HEK293 (cell line): ENCODE measurements around the gene AGR2.

Experiments used
- CTCF ChIA-PET: fragments of 350-600 bp; formaldehyde crosslinking; extraction: SDS; loops from one replicate; lab custom pipeline; 2021; ENCODE audit warnings: antibody characterized with exemption; lab: Yijun Ruan, JAX
- POLR2A ChIA-PET: fragments of 300-600 bp; formaldehyde crosslinking; extraction: SDS; loops from one replicate; lab custom pipeline; 2020; ENCODE audit warnings: antibody characterized with exemption, inconsistent platforms; lab: Yijun Ruan, JAX
- H3K27ac ChIP-seq: fragments of 200-500 bp; sonication (Bioruptor generic); 2 replicates; pipeline ENCODE4 v1.5.1; 2014; ENCODE audit warnings: low read depth, low read length, control low read depth, inconsistent platforms; ENCODE audit errors: extremely low read depth
- H3K36me3 ChIP-seq, 2 experiments: fragments of 200-500 bp in 1 of 2; sonication (Bioruptor generic) in 1 of 2; 1 replicate in 1 of 2; 2 replicates in 1 of 2; pipeline ENCODE4 v1.5.1; 2014 to 2017; ENCODE audit warnings: inconsistent platforms in 2 of 2, low read length in 2 of 2; ENCODE audit not compliant: control insufficient read depth in 2 of 2, insufficient read depth in 1 of 2
- H3K4me1 ChIP-seq: fragments of 200-500 bp; sonication (Bioruptor generic); 2 replicates; pipeline ENCODE4 v1.5.1; 2014; ENCODE audit warnings: mild to moderate bottlenecking, low read length, inconsistent platforms; ENCODE audit not compliant: control insufficient read depth, insufficient read depth
- H3K4me3 ChIP-seq: 2 replicates; pipeline ENCODE4 v1.5.1; 2011; ENCODE audit warnings: low read depth, mild to moderate bottlenecking, control low read depth, low read length, moderate library complexity
- H3K9me3 ChIP-seq: fragments of 200-500 bp; sonication (Bioruptor generic); 2 replicates; pipeline ENCODE4 v1.5.1; 2014; ENCODE audit warnings: low read depth, low read length, inconsistent platforms; ENCODE audit not compliant: control insufficient read depth, insufficient read depth
- GLIS2 ChIP-seq: fragments of 450-650 bp; formaldehyde crosslinking; IDR thresholded peaks from 2 replicates; pipeline ENCODE4 v1.5.1; 2016; ENCODE audit warnings: missing biosample characterization, missing genetic modification characterization
- TCF7L2 ChIP-seq: IDR thresholded peaks from 2 replicates; pipeline ENCODE4 v1.6.1; 2011; ENCODE audit warnings: low read depth, mild to moderate bottlenecking, inconsistent platforms, low read length, moderate library complexity, borderline replicate concordance
- ZNF114 ChIP-seq: fragments of 450-650 bp; formaldehyde crosslinking; IDR thresholded peaks from 2 replicates; pipeline ENCODE4 v1.5.0; 2017; ENCODE audit warnings: missing biosample characterization, missing genetic modification characterization
- ZNF169 ChIP-seq: fragments of 450-650 bp; formaldehyde crosslinking; IDR thresholded peaks from 2 replicates; pipeline ENCODE4 v1.5.1; 2016; ENCODE audit warnings: missing biosample characterization, missing genetic modification characterization
- ZNF791 ChIP-seq: fragments of 450-650 bp; formaldehyde crosslinking; IDR thresholded peaks from 2 replicates; pipeline ENCODE4 v1.5.1; 2016; ENCODE audit warnings: missing biosample characterization, missing genetic modification characterization
- ZSCAN16 ChIP-seq: fragments of 450-650 bp; formaldehyde crosslinking; IDR thresholded peaks from 2 replicates; pipeline ENCODE4 v1.5.1; 2016; ENCODE audit warnings: missing biosample characterization, missing genetic modification characterization
- ZSCAN30 ChIP-seq: fragments of 450-650 bp; IDR thresholded peaks from 2 replicates; pipeline ENCODE4 v1.5.1; 2018; ENCODE audit warnings: missing biosample characterization, mild to moderate bottlenecking, missing genetic modification characterization, moderate library complexity
- TF ChIP-seq, protein P1 (sequence below): fragments of 450-650 bp; formaldehyde crosslinking; IDR thresholded peaks from 2 replicates; pipeline ENCODE4 v1.5.1; 2016; ENCODE audit warnings: missing biosample characterization, missing genetic modification characterization
- TF ChIP-seq, protein P2 (sequence below): fragments of 450-650 bp; formaldehyde crosslinking; IDR thresholded peaks from 2 replicates; pipeline ENCODE4 v1.5.1; 2016; ENCODE audit warnings: missing biosample characterization, missing genetic modification characterization, borderline replicate concordance
- TF ChIP-seq, protein P3 (sequence below): fragments of 450-650 bp; formaldehyde crosslinking; IDR thresholded peaks from 2 replicates; pipeline ENCODE4 v1.5.1; 2017; ENCODE audit warnings: missing biosample characterization, missing genetic modification characterization
- TF ChIP-seq, protein P4 (sequence below): fragments of 450-650 bp; formaldehyde crosslinking; IDR thresholded peaks from 2 replicates; pipeline ENCODE4 v1.5.1; 2016; ENCODE audit warnings: missing biosample characterization, missing genetic modification characterization, borderline replicate concordance
- TF ChIP-seq, protein P5 (sequence below): fragments of 450-650 bp; formaldehyde crosslinking; IDR thresholded peaks from 2 replicates; pipeline ENCODE4 v1.5.1; 2017; ENCODE audit warnings: missing biosample characterization, missing genetic modification characterization
- TF ChIP-seq, protein P6 (sequence below): fragments of 450-650 bp; formaldehyde crosslinking; IDR thresholded peaks from 2 replicates; pipeline ENCODE4 v1.5.1; 2017; ENCODE audit warnings: missing biosample characterization, missing genetic modification characterization
- TF ChIP-seq, protein P7 (sequence below): fragments of 450-650 bp; formaldehyde crosslinking; IDR thresholded peaks from 2 replicates; pipeline ENCODE4 v1.5.1; 2016; ENCODE audit warnings: missing biosample characterization, missing genetic modification characterization
- TF ChIP-seq, protein P8 (sequence below): fragments of 450-650 bp; formaldehyde crosslinking; IDR thresholded peaks from 2 replicates; pipeline ENCODE4 v1.5.1; 2016; ENCODE audit warnings: missing biosample characterization, missing genetic modification characterization
- TF ChIP-seq, protein P9 (sequence below): fragments of 450-650 bp; formaldehyde crosslinking; IDR thresholded peaks from 2 replicates; pipeline ENCODE4 v1.5.1; 2016; ENCODE audit warnings: missing biosample characterization, missing genetic modification characterization, low read depth
- TF ChIP-seq, protein P10 (sequence below): fragments of 450-650 bp; formaldehyde crosslinking; IDR thresholded peaks from 2 replicates; pipeline ENCODE4 v1.5.1; 2016; ENCODE audit warnings: missing biosample characterization, missing genetic modification characterization

The AGR2 gene

DNA sequence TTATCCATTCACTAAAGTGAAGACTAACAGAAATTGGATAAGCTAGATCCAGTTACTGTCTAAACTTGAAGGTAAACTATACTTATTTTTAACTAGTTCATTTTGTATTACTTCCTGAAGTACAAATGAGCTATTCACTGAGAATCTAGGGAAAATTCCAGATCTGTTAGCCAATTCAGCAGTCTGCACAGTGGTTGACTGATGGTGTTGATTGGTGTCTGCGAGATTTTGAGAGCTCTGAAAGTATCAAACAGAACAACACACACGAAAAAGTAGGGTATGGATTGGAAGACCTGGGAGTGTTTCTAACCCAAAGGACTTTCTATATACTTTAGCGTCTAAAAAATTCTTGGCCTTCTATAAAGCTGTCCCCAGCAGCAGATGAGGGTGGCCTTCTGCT is 33.6 kb upstream of the AGR2 start:
- ChIA-PET POLR2A (no interaction called here), CTCF (interaction anchor here (0.6 to 1.8 kb wide), 4 partner anchors 8 to 628 kb away, joined by 3 to 4 read pairs (median 3); no protein-coding TSS in a partner anchor)
- Histone ChIP-seq H3K9me3 (no peaks in the 10 kb centered on the region), H3K4me3 (no peak overlapping the region), H3K27ac (no peak overlapping the region), H3K4me1 (no peaks in the 10 kb centered on the region), H3K36me3 (no peaks in the 10 kb centered on the region)
- TF ChIP-seq, protein P1, sequence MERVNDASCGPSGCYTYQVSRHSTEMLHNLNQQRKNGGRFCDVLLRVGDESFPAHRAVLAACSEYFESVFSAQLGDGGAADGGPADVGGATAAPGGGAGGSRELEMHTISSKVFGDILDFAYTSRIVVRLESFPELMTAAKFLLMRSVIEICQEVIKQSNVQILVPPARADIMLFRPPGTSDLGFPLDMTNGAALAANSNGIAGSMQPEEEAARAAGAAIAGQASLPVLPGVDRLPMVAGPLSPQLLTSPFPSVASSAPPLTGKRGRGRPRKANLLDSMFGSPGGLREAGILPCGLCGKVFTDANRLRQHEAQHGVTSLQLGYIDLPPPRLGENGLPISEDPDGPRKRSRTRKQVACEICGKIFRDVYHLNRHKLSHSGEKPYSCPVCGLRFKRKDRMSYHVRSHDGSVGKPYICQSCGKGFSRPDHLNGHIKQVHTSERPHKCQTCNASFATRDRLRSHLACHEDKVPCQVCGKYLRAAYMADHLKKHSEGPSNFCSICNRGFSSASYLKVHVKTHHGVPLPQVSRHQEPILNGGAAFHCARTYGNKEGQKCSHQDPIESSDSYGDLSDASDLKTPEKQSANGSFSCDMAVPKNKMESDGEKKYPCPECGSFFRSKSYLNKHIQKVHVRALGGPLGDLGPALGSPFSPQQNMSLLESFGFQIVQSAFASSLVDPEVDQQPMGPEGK (tag by site-specific recombination): no peak
- TF ChIP-seq, protein P2, sequence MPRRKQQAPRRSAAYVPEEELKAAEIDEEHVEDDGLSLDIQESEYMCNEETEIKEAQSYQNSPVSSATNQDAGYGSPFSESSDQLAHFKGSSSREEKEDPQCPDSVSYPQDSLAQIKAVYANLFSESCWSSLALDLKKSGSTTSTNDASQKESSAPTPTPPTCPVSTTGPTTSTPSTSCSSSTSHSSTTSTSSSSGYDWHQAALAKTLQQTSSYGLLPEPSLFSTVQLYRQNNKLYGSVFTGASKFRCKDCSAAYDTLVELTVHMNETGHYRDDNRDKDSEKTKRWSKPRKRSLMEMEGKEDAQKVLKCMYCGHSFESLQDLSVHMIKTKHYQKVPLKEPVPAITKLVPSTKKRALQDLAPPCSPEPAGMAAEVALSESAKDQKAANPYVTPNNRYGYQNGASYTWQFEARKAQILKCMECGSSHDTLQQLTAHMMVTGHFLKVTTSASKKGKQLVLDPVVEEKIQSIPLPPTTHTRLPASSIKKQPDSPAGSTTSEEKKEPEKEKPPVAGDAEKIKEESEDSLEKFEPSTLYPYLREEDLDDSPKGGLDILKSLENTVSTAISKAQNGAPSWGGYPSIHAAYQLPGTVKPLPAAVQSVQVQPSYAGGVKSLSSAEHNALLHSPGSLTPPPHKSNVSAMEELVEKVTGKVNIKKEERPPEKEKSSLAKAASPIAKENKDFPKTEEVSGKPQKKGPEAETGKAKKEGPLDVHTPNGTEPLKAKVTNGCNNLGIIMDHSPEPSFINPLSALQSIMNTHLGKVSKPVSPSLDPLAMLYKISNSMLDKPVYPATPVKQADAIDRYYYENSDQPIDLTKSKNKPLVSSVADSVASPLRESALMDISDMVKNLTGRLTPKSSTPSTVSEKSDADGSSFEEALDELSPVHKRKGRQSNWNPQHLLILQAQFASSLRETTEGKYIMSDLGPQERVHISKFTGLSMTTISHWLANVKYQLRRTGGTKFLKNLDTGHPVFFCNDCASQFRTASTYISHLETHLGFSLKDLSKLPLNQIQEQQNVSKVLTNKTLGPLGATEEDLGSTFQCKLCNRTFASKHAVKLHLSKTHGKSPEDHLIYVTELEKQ (tag by site-specific recombination): no peak
- TF ChIP-seq ZSCAN30 (tag by site-specific recombination) (no peak), ZNF791 (tag by site-specific recombination) (no peak), GLIS2 (no peak), ZNF114 (tag by site-specific recombination) (no peak), TCF7L2 (no peak), ZNF169 (tag by site-specific recombination) (no peak), ZSCAN16 (tag by site-specific recombination) (no peak)
- TF ChIP-seq, protein P3, sequence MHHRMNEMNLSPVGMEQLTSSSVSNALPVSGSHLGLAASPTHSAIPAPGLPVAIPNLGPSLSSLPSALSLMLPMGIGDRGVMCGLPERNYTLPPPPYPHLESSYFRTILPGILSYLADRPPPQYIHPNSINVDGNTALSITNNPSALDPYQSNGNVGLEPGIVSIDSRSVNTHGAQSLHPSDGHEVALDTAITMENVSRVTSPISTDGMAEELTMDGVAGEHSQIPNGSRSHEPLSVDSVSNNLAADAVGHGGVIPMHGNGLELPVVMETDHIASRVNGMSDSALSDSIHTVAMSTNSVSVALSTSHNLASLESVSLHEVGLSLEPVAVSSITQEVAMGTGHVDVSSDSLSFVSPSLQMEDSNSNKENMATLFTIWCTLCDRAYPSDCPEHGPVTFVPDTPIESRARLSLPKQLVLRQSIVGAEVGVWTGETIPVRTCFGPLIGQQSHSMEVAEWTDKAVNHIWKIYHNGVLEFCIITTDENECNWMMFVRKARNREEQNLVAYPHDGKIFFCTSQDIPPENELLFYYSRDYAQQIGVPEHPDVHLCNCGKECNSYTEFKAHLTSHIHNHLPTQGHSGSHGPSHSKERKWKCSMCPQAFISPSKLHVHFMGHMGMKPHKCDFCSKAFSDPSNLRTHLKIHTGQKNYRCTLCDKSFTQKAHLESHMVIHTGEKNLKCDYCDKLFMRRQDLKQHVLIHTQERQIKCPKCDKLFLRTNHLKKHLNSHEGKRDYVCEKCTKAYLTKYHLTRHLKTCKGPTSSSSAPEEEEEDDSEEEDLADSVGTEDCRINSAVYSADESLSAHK (tag by site-specific recombination): no peak
- TF ChIP-seq, protein P4, sequence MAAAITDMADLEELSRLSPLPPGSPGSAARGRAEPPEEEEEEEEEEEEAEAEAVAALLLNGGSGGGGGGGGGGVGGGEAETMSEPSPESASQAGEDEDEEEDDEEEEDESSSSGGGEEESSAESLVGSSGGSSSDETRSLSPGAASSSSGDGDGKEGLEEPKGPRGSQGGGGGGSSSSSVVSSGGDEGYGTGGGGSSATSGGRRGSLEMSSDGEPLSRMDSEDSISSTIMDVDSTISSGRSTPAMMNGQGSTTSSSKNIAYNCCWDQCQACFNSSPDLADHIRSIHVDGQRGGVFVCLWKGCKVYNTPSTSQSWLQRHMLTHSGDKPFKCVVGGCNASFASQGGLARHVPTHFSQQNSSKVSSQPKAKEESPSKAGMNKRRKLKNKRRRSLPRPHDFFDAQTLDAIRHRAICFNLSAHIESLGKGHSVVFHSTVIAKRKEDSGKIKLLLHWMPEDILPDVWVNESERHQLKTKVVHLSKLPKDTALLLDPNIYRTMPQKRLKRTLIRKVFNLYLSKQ (tag by site-specific recombination): no peak
- TF ChIP-seq, protein P5, sequence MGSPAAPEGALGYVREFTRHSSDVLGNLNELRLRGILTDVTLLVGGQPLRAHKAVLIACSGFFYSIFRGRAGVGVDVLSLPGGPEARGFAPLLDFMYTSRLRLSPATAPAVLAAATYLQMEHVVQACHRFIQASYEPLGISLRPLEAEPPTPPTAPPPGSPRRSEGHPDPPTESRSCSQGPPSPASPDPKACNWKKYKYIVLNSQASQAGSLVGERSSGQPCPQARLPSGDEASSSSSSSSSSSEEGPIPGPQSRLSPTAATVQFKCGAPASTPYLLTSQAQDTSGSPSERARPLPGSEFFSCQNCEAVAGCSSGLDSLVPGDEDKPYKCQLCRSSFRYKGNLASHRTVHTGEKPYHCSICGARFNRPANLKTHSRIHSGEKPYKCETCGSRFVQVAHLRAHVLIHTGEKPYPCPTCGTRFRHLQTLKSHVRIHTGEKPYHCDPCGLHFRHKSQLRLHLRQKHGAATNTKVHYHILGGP (tag by site-specific recombination): no peak
- TF ChIP-seq, protein P6, sequence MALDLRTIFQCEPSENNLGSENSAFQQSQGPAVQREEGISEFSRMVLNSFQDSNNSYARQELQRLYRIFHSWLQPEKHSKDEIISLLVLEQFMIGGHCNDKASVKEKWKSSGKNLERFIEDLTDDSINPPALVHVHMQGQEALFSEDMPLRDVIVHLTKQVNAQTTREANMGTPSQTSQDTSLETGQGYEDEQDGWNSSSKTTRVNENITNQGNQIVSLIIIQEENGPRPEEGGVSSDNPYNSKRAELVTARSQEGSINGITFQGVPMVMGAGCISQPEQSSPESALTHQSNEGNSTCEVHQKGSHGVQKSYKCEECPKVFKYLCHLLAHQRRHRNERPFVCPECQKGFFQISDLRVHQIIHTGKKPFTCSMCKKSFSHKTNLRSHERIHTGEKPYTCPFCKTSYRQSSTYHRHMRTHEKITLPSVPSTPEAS (tag by site-specific recombination): no peak
- TF ChIP-seq, protein P7, sequence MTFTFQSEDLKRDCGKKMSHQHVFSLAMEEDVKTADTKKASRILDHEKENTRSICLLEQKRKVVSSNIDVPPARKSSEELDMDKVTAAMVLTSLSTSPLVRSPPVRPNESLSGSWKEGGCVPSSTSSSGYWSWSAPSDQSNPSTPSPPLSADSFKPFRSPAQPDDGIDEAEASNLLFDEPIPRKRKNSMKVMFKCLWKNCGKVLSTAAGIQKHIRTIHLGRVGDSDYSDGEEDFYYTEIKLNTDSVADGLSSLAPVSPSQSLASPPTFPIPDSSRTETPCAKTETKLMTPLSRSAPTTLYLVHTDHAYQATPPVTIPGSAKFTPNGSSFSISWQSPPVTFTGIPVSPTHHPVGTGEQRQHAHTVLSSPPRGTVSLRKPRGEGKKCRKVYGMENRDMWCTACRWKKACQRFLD (tag by site-specific recombination): no peak
- TF ChIP-seq, protein P8, sequence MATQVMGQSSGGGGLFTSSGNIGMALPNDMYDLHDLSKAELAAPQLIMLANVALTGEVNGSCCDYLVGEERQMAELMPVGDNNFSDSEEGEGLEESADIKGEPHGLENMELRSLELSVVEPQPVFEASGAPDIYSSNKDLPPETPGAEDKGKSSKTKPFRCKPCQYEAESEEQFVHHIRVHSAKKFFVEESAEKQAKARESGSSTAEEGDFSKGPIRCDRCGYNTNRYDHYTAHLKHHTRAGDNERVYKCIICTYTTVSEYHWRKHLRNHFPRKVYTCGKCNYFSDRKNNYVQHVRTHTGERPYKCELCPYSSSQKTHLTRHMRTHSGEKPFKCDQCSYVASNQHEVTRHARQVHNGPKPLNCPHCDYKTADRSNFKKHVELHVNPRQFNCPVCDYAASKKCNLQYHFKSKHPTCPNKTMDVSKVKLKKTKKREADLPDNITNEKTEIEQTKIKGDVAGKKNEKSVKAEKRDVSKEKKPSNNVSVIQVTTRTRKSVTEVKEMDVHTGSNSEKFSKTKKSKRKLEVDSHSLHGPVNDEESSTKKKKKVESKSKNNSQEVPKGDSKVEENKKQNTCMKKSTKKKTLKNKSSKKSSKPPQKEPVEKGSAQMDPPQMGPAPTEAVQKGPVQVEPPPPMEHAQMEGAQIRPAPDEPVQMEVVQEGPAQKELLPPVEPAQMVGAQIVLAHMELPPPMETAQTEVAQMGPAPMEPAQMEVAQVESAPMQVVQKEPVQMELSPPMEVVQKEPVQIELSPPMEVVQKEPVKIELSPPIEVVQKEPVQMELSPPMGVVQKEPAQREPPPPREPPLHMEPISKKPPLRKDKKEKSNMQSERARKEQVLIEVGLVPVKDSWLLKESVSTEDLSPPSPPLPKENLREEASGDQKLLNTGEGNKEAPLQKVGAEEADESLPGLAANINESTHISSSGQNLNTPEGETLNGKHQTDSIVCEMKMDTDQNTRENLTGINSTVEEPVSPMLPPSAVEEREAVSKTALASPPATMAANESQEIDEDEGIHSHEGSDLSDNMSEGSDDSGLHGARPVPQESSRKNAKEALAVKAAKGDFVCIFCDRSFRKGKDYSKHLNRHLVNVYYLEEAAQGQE (tag by site-specific recombination): no peak
- TF ChIP-seq, protein P9, sequence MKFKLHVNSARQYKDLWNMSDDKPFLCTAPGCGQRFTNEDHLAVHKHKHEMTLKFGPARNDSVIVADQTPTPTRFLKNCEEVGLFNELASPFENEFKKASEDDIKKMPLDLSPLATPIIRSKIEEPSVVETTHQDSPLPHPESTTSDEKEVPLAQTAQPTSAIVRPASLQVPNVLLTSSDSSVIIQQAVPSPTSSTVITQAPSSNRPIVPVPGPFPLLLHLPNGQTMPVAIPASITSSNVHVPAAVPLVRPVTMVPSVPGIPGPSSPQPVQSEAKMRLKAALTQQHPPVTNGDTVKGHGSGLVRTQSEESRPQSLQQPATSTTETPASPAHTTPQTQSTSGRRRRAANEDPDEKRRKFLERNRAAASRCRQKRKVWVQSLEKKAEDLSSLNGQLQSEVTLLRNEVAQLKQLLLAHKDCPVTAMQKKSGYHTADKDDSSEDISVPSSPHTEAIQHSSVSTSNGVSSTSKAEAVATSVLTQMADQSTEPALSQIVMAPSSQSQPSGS (tag by site-specific recombination): no peak
- TF ChIP-seq, protein P10, sequence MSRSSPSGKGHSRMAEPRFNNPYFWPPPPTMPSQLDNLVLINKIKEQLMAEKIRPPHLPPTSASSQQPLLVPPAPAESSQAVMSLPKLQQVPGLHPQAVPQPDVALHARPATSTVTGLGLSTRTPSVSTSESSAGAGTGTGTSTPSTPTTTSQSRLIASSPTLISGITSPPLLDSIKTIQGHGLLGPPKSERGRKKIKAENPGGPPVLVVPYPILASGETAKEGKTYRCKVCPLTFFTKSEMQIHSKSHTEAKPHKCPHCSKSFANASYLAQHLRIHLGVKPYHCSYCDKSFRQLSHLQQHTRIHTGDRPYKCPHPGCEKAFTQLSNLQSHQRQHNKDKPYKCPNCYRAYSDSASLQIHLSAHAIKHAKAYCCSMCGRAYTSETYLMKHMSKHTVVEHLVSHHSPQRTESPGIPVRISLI (tag by site-specific recombination): no peak
